ENCODE data around the gene PLAAT4.

Gene PLAAT4

DNA sequence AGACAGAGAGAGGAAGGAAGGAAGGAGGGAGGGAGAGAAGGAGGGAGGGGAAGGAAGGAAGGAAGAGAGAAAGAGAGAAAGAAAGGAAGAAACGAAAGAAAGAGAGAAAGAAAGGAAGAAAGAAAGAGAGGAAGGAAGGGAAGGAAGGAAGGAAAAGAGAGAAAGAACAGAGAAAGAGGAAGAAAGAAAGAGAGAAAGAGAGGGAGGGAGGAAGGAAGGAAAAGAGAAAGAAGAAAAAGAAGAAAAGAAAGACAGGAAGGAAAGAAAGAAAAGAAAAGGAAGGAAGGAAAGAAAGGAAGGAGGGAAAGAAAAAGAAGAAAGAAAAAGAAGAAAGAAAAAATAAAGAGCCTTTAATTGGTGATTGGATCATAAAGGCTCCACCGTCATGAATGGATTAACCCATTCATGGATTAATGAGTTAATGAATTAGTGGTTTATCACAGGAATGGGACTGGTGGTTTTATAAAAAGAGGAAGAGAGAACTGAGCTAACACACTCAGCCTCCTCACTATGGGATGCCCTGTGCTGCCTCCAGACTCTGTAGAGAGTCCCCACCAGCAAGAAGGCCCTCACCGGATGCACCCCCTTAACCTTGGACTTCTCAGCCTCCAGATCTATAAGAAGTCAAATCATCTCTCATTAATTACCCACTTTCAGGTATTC is 35.5 kb downstream of the PLAAT4 start:
- TF ChIP-seq TAF1 (IDR thresholded peaks at IDR 0.05; ENCODE audit: low read depth) = no peak
- no peak for TF ChIP-seq YY1 (IDR thresholded peaks at IDR 0.05; ENCODE audit: low read depth)
- no peak for TF ChIP-seq NFIC (IDR thresholded peaks at IDR 0.05)

DNA sequence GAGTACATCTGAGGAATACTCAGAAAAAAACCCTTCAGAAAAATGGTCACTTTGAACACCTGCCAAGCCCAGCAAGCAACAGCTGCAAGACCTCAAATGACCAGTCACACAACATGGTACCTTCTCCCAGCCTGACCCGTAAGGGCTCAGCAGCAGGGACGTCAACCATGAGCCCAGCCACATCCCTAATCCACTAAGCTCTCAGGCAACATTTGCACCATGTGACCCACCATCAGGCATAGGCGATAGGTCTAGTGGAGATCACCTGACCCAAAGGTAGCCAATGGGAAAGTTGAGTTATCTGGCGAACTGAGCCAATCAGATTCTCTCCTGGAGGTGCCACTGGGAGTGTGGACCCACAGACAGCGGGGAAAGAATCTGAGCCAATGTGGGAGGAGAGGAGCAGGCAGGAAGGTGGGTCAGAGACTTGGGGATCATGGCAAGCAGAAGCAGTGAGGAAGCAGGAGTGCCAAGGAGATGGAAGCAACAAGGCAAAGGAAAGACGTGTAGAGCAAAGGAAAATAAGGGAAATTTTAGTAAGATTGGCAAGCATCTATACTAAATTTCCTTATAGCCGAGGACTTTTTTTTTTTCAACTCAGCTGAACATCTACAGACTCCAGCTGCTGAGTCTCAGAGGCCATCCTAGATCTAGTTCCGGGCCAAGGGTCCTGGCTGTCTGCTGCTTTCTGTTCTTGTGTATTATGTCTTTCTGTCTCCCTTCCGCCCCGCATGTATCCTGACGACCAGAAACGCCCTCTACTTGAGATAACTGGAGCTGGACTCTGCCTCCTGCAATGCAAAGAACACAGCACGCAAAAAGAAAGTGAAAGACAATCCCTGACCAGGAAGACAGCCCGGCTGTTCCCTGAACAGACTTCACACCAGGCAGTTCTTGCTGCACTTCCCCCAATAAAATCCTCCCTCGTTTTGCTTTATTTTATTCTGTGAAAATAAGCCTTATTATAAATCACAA is 37.6 kb downstream of the PLAAT4 start:
- TF ChIP-seq, protein P1, sequence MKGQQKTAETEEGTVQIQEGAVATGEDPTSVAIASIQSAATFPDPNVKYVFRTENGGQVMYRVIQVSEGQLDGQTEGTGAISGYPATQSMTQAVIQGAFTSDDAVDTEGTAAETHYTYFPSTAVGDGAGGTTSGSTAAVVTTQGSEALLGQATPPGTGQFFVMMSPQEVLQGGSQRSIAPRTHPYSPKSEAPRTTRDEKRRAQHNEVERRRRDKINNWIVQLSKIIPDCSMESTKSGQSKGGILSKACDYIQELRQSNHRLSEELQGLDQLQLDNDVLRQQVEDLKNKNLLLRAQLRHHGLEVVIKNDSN (IDR thresholded peaks at IDR 0.05) = peak; percentile 64
- TF ChIP-seq EP300 (IDR thresholded peaks at IDR 0.05; ENCODE audit: borderline replicate concordance) = no peak

DNA sequence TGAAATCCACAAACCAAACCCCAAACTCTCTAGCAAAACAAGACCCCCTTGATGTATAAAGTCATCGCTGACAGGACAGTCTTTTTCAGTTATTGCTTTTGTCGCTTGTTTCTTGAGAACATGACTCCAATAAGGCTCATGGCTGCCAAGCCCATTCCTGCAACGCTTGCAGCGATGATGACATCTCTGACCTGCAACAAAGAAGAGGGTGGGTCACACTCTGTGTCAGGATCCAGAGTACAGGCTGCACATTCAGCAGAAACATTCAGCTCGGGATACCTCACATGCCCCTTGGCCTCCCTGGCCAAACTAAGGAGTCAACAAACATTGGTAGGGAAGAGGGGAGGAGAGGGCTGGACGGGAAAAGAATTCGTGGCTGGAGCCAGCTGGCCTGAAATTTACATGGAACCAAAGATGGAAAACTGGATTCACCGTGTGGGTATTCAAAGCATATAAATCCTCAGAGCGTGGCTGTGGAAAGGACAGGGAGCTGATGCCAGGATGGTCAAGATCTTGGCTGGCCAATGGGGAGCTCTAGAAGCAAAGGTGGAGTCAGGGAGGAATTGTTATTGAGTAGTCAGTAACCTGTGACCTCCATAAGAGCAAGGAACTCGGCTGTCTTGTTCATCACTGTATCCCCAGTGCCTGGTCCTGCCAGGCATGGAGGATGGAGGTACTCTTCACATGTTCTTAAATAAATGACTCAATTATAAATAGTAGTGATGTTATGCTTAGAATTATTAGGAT is 38.4 kb downstream of the PLAAT4 start:
- TF ChIP-seq EGR1 (IDR thresholded peaks at IDR 0.05) (no peak), TAF1 (IDR thresholded peaks at IDR 0.05; ENCODE audit: low read depth) (no peak), TEAD4 (IDR thresholded peaks at IDR 0.05) (no peak), CREB1 (IDR thresholded peaks at IDR 0.05; ENCODE audit: low read depth) (no peak), TCF12 (IDR thresholded peaks at IDR 0.05; ENCODE audit: low read depth) (no peak)
- TF ChIP-seq, protein P2, sequence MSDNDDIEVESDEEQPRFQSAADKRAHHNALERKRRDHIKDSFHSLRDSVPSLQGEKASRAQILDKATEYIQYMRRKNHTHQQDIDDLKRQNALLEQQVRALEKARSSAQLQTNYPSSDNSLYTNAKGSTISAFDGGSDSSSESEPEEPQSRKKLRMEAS (IDR thresholded peaks at IDR 0.05) = no peak

DNA sequence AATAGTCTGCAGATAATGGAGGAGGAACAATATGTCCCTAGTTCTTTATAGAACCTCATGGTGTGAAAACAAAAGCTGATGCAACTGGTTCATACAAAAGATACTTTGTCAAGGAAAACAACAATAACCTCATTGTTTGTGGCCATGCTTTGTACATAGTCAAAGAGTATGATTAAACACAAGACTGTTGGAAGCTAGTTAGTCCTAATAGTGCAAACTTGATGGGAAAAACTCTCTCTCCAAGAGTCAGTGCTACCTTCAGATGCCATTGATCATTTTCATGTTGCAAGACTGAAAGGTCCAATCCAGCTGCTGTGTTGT is 46.7 kb downstream of the PLAAT4 start:
- TF ChIP-seq FOXM1 (IDR thresholded peaks at IDR 0.05; ENCODE audit: borderline replicate concordance, low read depth) = no peak
- TF ChIP-seq, protein P1 (IDR thresholded peaks at IDR 0.05) = no peak
- no peak for TF ChIP-seq EP300 (IDR thresholded peaks at IDR 0.05; ENCODE audit: borderline replicate concordance)
- no peak for TF ChIP-seq NFIC (IDR thresholded peaks at IDR 0.05)
- TF ChIP-seq, protein P3, sequence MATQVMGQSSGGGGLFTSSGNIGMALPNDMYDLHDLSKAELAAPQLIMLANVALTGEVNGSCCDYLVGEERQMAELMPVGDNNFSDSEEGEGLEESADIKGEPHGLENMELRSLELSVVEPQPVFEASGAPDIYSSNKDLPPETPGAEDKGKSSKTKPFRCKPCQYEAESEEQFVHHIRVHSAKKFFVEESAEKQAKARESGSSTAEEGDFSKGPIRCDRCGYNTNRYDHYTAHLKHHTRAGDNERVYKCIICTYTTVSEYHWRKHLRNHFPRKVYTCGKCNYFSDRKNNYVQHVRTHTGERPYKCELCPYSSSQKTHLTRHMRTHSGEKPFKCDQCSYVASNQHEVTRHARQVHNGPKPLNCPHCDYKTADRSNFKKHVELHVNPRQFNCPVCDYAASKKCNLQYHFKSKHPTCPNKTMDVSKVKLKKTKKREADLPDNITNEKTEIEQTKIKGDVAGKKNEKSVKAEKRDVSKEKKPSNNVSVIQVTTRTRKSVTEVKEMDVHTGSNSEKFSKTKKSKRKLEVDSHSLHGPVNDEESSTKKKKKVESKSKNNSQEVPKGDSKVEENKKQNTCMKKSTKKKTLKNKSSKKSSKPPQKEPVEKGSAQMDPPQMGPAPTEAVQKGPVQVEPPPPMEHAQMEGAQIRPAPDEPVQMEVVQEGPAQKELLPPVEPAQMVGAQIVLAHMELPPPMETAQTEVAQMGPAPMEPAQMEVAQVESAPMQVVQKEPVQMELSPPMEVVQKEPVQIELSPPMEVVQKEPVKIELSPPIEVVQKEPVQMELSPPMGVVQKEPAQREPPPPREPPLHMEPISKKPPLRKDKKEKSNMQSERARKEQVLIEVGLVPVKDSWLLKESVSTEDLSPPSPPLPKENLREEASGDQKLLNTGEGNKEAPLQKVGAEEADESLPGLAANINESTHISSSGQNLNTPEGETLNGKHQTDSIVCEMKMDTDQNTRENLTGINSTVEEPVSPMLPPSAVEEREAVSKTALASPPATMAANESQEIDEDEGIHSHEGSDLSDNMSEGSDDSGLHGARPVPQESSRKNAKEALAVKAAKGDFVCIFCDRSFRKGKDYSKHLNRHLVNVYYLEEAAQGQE (IDR thresholded peaks at IDR 0.05; ENCODE audit: low read depth) = no peak
- no peak for TF ChIP-seq EGR1 (IDR thresholded peaks at IDR 0.05)
- TF ChIP-seq RAD21 (IDR thresholded peaks at IDR 0.05; ENCODE audit: low read depth) = no peak
- TF ChIP-seq, protein P2 (IDR thresholded peaks at IDR 0.05) = no peak
- TF ChIP-seq CEBPB (IDR thresholded peaks at IDR 0.05) = no peak
- TF ChIP-seq CREB1 (IDR thresholded peaks at IDR 0.05; ENCODE audit: low read depth) = no peak
- no peak for TF ChIP-seq TCF12 (IDR thresholded peaks at IDR 0.05; ENCODE audit: low read depth)

DNA sequence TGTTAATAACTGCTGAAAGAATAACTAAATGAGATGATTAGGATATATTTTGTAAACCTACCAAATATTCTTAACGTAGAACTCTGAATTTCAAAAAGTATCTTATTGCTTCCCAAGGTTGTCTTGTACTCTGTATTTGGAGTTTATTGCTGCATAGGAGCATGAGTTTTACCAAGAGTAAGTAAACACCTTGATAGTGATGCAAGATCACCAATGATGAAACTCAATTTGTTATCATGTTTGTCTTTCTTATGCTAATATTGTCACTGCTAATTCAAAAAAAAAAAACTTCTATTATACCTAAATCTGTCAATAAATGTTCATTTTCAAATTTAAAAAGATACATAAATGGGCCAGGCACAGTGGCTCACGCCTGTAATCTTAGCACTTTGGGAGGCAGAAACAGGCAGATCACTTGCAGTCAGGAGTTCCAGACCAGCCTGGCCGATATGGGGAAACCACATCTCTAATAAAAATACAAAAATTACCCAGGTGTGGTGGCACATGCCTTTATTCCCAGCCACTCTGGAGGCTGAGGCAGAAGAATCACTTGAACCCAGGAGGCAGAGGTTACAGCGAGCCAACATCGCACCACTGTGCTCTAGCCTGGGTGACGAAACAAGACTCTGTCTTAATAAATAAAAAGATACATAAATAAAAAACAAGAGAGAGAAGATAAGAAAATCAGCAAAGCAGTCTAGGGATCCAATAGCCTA is 50.0 kb downstream of the PLAAT4 start:
- TF ChIP-seq EGR1 (IDR thresholded peaks at IDR 0.05) = no peak
- TF ChIP-seq CREB1 (IDR thresholded peaks at IDR 0.05; ENCODE audit: low read depth) = no peak
- TF ChIP-seq EP300 (IDR thresholded peaks at IDR 0.05; ENCODE audit: borderline replicate concordance) = no peak
- TF ChIP-seq ZBTB7A (IDR thresholded peaks at IDR 0.05; ENCODE audit: low read depth) = no peak
- TF ChIP-seq TEAD4 (IDR thresholded peaks at IDR 0.05) = no peak
- TF ChIP-seq, protein P1 (IDR thresholded peaks at IDR 0.05) = no peak
- no peak for TF ChIP-seq NFIC (IDR thresholded peaks at IDR 0.05)
- no peak for TF ChIP-seq FOXM1 (IDR thresholded peaks at IDR 0.05; ENCODE audit: borderline replicate concordance, low read depth)
- TF ChIP-seq, protein P3 (IDR thresholded peaks at IDR 0.05; ENCODE audit: low read depth) = no peak
- no peak for TF ChIP-seq YY1 (IDR thresholded peaks at IDR 0.05; ENCODE audit: low read depth)
- no peak for TF ChIP-seq TCF12 (IDR thresholded peaks at IDR 0.05; ENCODE audit: low read depth)
- TF ChIP-seq CEBPB (IDR thresholded peaks at IDR 0.05) = no peak
- TF ChIP-seq RAD21 (IDR thresholded peaks at IDR 0.05; ENCODE audit: low read depth) = no peak
- TF ChIP-seq, protein P2 (IDR thresholded peaks at IDR 0.05) = no peak
- TF ChIP-seq TAF1 (IDR thresholded peaks at IDR 0.05; ENCODE audit: low read depth) = no peak

Measured in Ishikawa (cell line).